Naive B cell (primary cell): ENCODE measurements around the gene PTGES2. TPM values are rescaled to one million over a fixed set of nuclear protein-coding genes. Genes with fewer than 3 reads are reported as not detected.

Experiments used
- ATAC-seq, 2 donors: fragments of 150-1000 bp; cut with Tn5 transposase; 2 replicates each; pipeline ENCODE4 v1.10.0; 2021; ENCODE audit warnings: low read depth in 2 of 2, mild to moderate bottlenecking in 2 of 2, moderate library complexity in 2 of 2
- DNase-seq: peaks from one replicate; pipeline ENCODE4 v3.0.0; 2022
- H3K27ac Mint-ChIP-seq, 6 donors: one replicate each; pipeline ENCODE4 v1.8.0; 2020 to 2022; ENCODE audit warnings: mild to moderate bottlenecking in 6 of 6, mixed read lengths in 6 of 6, moderate library complexity in 5 of 6, inconsistent platforms in 2 of 6
- H3K27me3 Mint-ChIP-seq, 3 donors: one replicate each; pipeline ENCODE4 v1.8.0; 2021 to 2022; ENCODE audit warnings: mixed read lengths in 3 of 3, mild to moderate bottlenecking in 1 of 3
- H3K36me3 Mint-ChIP-seq, 2 donors: one replicate each; pipeline ENCODE4 v1.8.0; 2020 to 2022; ENCODE audit warnings: mixed read lengths in 2 of 2, inconsistent platforms in 1 of 2, mild to moderate bottlenecking in 1 of 2
- H3K4me1 Mint-ChIP-seq, 3 donors: one replicate each; pipeline ENCODE4 v1.8.0; 2020 to 2022; ENCODE audit warnings: mixed read lengths in 3 of 3, inconsistent platforms in 1 of 3, mild to moderate bottlenecking in 1 of 3, moderate library complexity in 1 of 3
- H3K4me3 Mint-ChIP-seq, 8 donors: one replicate each; pipeline ENCODE4 v1.8.0; 2020 to 2022; ENCODE audit warnings: mild to moderate bottlenecking in 8 of 8, mixed read lengths in 8 of 8, moderate library complexity in 8 of 8, inconsistent platforms in 2 of 8
- H3K9me3 Mint-ChIP-seq, 7 donors: one replicate each; pipeline ENCODE4 v1.8.0; 2020 to 2022; ENCODE audit warnings: mixed read lengths in 7 of 7, mild to moderate bottlenecking in 5 of 7, inconsistent platforms in 2 of 7, moderate library complexity in 1 of 7
- polyA plus RNA-seq, 6 donors: library from polyadenylated mRNA; unstranded; fragments of 300-500 nt; fragmentation: Illumina TruSeq; gene quantifications; one replicate each; pipeline ENCODE4 v1.2.3, GENCODE V29; 2021; ENCODE audit warnings: low read depth in 6 of 6

PTGES2 gene
- polyA plus RNA-seq, 6 donors from 2014 or later, result 31.1 to 63.8 (median 40.8) TPM

DNA sequence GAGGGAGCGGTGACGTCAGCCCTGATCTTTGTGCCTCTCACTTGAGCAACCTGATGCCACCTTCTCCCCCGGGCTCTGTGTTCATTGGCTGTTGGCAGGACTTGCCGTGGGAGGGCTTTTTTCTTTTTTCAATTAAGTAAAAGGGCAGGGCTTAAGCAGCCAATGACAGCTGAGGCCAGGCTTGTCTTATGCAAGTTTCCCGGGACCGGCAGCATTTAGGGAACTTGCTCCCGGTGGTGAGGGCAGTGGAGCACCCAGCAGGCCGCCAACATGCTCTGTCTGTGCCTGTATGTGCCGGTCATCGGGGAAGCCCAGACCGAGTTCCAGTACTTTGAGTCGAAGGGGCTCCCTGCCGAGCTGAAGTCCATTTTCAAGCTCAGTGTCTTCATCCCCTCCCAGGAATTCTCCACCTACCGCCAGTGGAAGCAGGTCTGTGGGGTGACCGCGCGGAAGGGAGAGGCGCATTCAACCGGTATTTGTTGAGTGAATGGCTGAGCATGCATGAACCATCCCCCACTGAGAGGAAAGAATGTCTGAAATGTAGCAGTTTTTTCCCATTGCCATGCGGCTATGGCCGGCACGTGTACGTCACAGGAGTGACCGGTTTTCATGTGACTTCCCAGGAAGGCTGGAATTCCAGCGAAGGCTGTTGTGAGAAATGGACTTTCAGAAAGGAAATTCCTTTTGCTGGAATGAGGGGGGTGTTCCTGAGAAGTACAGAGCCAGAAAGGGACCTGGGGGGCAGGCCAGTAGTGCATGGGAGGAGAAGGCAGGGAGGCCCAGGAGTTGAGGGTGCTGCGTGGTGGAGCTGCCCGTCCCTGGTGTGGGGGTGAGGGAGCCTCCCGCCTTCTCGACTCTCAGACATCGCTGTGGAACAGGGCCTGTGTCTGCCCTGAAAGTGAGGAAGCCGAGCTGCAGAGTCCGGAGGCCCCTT, 29.0 kb downstream of the PTGES2 start:
- peaks cover 0 to 11% of the 10 kb centered on the region in 2 donors for H3K36me3 Mint-ChIP-seq
- no peak for DNase-seq
- no peak for ATAC-seq
- peak overlapping the region in 5 of 6 donors; percentile 29 to 91 (median 59) for H3K27ac Mint-ChIP-seq
- no peaks in the 10 kb centered on the region for H3K27me3 Mint-ChIP-seq
- H3K4me3 Mint-ChIP-seq, result peak overlapping the region in 1 of 8 donors; percentile 42
- no peaks in the 10 kb centered on the region for H3K9me3 Mint-ChIP-seq
- H3K4me1 Mint-ChIP-seq, result peaks cover 20 to 48% (median 45%) of the 10 kb centered on the region in 3 donors

DNA sequence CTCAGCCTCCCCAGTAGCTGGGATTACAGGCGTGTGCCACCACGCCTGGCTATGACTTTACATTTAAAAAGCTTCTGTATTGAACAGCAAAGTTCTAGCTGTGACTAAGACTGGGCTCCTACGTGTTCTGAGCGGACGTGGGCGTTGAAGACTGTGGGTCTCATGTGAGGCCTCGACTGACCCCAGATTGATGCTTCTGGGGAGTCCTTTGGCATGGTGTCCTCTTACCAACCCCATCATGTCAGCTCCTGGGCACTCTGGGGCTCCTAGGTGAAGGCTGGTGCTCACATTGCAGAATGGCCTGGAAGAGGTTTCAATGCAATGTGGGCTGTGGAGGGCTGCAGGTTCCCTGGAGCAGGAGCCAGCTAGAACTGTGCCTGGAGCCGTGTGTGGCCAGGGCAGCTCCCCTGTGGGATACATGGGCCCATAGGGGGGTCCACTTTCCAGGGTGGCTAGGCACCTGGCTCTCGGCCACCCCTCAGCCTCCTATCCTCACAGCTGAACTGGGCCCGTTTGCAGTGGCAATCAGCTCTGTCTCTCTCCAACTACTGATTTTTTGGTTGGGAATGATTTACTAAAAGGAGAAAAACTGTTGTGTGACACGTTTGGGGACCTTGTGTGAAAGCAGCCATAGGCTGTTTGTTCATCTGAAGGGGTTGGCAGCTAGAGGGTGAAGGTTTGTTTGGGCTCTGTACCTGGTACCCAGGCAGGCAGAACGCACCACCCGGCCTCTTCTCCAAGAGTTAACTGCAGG, 29.8 kb downstream of the PTGES2 start:
- DNase-seq (no peak), ATAC-seq (no peak)
- Mint-ChIP-seq H3K36me3 (peaks cover 0 to 6% of the 10 kb centered on the region in 2 donors), H3K27me3 (no peaks in the 10 kb centered on the region), H3K27ac (peak overlapping the region in 5 of 6 donors; percentile 59 to 84 (median 70)), H3K4me1 (peaks cover 25 to 57% (median 45%) of the 10 kb centered on the region in 3 donors), H3K9me3 (no peaks in the 10 kb centered on the region), H3K4me3 (peak overlapping the region in 1 of 8 donors; percentile 3)

DNA sequence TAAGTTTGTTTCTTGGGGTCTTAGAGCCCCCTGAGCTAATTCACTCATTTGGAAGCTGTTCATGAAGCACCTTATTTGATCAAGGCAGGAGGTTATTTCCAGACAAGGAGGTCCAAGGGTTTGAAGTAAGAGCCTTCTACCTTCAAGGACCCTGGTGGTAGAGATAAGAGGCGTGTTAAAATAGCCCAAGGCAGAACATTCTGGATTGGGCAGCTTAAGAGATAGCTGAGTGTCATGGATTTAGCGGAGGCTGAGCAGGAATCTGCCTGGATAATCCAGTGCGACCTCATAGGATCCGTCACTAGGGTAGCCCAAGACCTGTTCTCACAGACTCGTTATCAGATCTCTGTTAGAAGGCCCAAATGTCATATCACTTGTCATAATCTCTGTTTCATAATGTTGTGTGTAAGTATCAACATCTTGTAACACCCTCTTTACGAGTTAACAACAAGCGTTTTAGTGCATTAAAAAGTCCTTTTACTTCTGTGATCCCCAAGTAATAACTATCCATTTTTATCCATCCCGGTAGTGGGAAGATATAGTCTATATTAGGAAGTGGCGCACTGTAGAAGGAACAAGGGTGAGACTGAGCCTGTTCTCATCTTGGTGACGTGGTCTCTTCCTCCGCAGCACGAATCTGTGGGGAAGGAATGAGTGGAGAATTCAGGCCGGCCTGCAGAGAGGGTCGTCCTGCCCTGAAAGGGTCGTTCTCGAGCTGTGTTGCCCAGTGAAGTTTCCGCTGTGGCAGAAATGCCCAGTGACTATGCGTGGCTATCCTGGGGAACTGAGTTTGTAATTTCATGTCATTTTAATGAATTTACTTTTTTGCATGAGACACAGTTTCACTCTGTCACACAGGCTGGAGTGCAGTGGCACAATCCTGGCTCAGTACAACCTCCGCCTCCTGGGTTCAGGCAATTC, 30.7 kb downstream of the PTGES2 start:
- Mint-ChIP-seq H3K27ac (peak overlapping the region in 4 of 6 donors; percentile 20 to 68 (median 55)), H3K4me3 (peak overlapping the region in 1 of 8 donors; percentile 13), H3K4me1 (peaks cover 24 to 55% (median 48%) of the 10 kb centered on the region in 3 donors), H3K27me3 (no peaks in the 10 kb centered on the region), H3K9me3 (no peaks in the 10 kb centered on the region), H3K36me3 (no peaks in the 10 kb centered on the region)
- ATAC-seq, result no peak
- DNase-seq, result no peak

DNA sequence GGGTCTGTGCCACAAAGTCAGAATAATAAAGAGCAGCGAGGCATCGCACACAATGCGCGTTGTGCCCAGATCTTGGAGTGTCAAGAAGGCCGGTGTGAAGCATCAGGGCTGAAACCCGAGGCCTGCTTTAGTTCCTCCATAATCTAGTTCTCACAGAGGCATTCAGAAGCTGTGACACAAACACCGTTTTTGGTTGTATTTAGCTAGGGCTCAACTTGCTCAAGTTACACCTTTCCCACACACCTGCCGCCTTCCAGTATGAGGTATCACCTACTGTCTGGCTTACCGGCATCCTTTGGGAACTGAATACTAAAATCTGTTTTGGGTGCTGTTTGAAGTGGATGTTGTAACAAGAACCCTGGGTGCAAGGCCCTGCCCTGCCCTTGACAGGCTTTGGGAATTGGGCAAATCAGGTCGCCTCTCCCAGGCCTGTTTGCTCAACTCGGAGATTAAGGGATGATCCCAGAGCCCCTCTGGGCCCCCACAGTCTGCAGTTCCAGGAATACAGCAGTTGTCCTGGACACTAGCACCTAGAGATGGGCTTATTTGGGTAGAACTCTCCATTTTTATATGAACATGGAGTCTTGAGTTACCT, 32.5 kb downstream of the PTGES2 start:
- Mint-ChIP-seq H3K36me3 (no peaks in the 10 kb centered on the region), H3K9me3 (no peaks in the 10 kb centered on the region), H3K4me3 (peak overlapping the region in 6 of 8 donors; percentile 60 to 89 (median 66)), H3K4me1 (peaks cover 31 to 56% (median 52%) of the 10 kb centered on the region in 3 donors), H3K27ac (peak overlapping the region; percentile 96 to 99 (median 99)), H3K27me3 (no peaks in the 10 kb centered on the region)
- DNase-seq, result no peak
- no peak for ATAC-seq

DNA sequence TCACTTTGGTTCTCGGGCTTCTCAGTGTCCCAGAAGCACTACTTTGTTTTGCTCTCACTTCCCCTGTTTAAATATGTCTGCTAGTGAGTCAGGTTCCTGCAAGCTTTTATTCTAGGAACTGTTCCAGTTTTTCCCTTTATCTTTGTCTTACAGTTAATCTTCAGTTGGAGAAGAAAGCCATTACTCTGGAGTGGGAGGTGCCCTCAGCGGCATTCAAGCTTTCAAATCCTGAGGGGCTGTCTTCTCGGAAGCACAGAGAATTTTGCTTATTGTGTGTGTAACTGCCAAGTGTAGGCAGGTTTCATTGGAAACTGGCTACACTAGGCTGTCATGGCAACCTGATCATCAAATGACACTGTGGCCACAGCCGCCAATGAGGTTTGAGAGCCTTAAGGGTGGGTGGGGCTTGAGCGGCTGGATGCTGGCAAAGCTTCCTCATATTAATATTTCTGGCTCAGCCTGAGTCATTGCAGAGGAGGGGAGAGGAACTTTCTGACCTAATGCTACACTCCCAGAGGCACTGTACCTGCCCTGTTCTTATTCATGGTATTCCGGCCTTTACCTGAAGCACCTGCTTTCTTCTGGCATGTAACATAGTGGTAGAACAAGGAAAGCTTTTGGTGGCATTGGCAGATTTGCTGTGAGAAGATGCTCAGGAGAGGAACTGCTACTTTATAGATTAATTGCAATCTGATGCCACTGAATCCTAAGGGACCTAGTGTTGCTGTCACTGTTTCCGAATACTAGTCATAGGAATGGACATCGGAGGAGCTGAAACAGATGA, 33.2 kb downstream of the PTGES2 start:
- Mint-ChIP-seq H3K9me3 (no peaks in the 10 kb centered on the region), H3K27ac (peak overlapping the region; percentile 96 to 99 (median 99)), H3K4me3 (peak overlapping the region; percentile 46 to 89 (median 66)), H3K4me1 (peaks cover 31 to 56% (median 55%) of the 10 kb centered on the region in 3 donors), H3K36me3 (no peaks in the 10 kb centered on the region), H3K27me3 (no peaks in the 10 kb centered on the region)
- DNase-seq (peak; percentile 85), ATAC-seq (peak; percentile 96 to 97)

DNA sequence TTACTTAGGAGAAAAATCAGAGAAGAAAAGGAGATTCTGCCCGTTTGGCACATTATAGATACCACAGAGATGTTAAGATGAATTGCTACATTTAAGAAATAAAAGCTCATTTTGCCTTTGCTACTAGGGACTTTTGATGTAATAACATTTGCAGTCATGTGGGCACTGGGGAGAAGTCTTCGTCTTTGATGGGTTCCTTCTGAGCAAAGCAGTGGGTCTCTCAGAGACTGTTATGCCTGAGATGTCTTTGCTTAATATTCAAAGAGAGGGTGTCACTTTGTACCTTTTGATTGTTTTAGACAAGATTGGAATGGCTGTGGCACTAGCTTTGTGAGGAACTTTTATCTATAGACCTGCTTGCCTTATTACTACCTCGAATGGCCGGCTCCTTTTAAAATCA, 34.5 kb downstream of the PTGES2 start:
- no peak for ATAC-seq
- no peak for DNase-seq
- peak overlapping the region in 2 of 8 donors; percentile 30 to 32 for H3K4me3 Mint-ChIP-seq

DNA sequence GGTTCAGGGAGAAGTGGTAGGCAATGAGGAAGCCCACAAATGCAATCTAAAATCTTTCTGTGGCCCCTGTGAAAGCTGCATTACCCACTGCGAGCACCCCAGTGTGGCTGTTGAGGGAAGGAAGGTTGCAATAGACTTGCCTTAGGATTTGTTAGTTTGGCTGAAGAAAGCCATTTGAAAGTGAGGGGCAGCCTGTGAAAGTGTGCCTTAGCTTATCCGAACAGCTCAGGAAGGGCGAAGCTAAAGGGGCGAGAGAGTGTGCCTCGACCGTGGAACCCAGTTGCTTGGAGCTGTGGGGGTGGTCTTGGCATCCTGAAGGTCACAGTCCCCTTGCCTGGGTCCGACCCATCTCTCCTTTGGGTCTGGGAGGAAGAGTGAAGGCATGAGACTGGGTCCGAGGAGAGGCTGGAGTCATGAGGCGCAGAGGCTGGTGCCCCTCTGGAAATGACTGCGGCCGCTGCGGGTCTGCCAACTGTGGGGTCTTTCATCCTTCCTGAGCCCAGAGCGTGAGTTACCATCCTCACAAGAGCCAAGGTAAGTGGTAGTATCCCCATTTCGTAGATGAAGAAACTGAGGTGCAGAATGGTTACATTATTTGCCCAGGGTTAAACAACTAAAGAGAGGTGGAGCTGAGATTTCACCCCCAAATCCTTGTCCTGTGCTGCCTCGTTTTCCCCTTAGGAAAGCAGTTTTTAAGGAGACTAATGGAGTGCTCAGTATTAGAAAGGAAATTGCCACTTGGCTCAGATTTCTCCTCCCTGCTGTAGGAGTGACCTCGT, 35.1 kb downstream of the PTGES2 start:
- no peak for ATAC-seq
- Mint-ChIP-seq H3K4me1 (peaks cover 36 to 57% (median 51%) of the 10 kb centered on the region in 3 donors), H3K36me3 (no peaks in the 10 kb centered on the region), H3K9me3 (no peaks in the 10 kb centered on the region), H3K27me3 (no peaks in the 10 kb centered on the region), H3K27ac (peak overlapping the region in 5 of 6 donors; percentile 68 to 99 (median 98)), H3K4me3 (peak overlapping the region in 2 of 8 donors; percentile 32 to 51)
- no peak for DNase-seq

More for the DNA sequence above, 34.5 kb downstream of the PTGES2 start:
- no peaks in the 10 kb centered on the region for H3K36me3 Mint-ChIP-seq
- H3K4me1 Mint-ChIP-seq, result peaks cover 31 to 51% (median 50%) of the 10 kb centered on the region in 3 donors
- no peaks in the 10 kb centered on the region for H3K27me3 Mint-ChIP-seq
- H3K27ac Mint-ChIP-seq, result peak overlapping the region; percentile 96 to 99 (median 98)
- no peaks in the 10 kb centered on the region for H3K9me3 Mint-ChIP-seq

DNA sequence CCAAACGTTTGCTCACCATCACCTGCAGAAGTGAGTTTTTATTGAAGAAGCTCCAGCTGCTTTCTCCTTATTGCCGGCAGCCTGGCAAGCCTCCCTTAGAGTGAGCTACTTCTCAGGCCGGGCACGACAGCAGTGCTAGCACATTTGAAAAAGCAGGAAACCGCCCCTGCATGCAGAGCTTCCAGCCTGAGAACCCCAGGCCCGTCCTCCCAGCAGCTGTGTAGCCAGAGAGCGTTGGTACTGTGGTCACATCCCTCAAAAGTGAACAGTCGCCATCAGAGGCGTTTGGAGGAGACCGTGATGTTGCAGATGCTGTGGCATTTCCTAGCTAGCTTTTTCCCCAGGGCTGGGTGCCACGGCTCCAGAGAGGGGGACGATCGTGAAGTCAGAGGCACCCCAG, 36.0 kb downstream of the PTGES2 start:
- Mint-ChIP-seq H3K4me3 (peak overlapping the region in 1 of 8 donors; percentile 68), H3K27ac (peak overlapping the region in 4 of 6 donors; percentile 69 to 96 (median 90)), H3K36me3 (no peaks in the 10 kb centered on the region), H3K4me1 (peaks cover 39 to 56% (median 53%) of the 10 kb centered on the region in 3 donors), H3K9me3 (no peaks in the 10 kb centered on the region), H3K27me3 (no peaks in the 10 kb centered on the region)
- DNase-seq (no peak), ATAC-seq (no peak)

DNA sequence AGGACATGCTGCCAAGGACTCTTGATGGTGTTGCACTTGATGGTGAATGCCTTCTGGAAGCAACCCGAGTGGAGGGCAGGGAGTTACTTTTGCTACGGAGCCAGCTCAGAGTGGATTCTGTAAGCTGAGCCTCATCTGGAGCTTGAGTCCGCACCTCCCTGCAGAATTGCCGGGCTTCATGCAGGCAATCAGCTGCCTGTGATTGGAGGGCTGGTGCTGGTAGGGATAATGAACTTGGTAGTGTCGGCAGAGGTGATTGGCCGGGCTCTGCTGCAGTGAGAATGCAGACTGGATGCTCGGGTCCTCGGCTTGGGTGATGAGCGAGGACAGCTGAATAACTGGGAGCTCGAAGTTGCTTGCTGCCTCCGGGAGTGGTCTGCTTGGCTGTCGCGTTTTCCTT, 36.4 kb downstream of the PTGES2 start:
- H3K9me3 Mint-ChIP-seq, result no peaks in the 10 kb centered on the region
- peak overlapping the region in 2 of 6 donors; percentile 95 to 96 for H3K27ac Mint-ChIP-seq
- H3K36me3 Mint-ChIP-seq, result no peaks in the 10 kb centered on the region
- no peaks in the 10 kb centered on the region for H3K27me3 Mint-ChIP-seq
- DNase-seq (no peak), ATAC-seq (no peak)
- no peak overlapping the region for H3K4me3 Mint-ChIP-seq
- peaks cover 39 to 51% (median 50%) of the 10 kb centered on the region in 3 donors for H3K4me1 Mint-ChIP-seq

DNA sequence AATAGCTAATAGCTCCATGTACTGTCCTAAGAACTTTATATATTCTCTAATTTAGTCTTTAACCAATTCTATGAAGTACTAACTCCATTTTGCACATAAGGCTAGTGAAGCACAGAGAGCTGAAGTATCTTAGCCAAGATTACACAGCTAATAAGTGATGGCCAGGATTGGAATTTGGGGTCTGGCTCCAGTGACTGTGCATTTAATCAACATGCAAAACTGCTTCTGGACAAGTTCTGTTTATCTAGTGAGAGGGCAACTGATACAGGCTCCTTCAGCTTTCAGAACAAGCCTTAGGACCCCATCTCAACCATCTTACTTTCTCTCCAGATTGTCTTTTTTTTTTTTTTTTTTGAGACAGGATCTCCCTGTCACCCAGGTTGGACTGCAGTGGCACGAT, 38.2 kb downstream of the PTGES2 start:
- no peaks in the 10 kb centered on the region for H3K9me3 Mint-ChIP-seq
- no peak overlapping the region for H3K4me3 Mint-ChIP-seq
- H3K27me3 Mint-ChIP-seq, result no peaks in the 10 kb centered on the region
- no peaks in the 10 kb centered on the region for H3K36me3 Mint-ChIP-seq
- H3K4me1 Mint-ChIP-seq, result peaks cover 36 to 48% (median 39%) of the 10 kb centered on the region in 3 donors
- DNase-seq (no peak), ATAC-seq (no peak)
- H3K27ac Mint-ChIP-seq, result no peak overlapping the region

DNA sequence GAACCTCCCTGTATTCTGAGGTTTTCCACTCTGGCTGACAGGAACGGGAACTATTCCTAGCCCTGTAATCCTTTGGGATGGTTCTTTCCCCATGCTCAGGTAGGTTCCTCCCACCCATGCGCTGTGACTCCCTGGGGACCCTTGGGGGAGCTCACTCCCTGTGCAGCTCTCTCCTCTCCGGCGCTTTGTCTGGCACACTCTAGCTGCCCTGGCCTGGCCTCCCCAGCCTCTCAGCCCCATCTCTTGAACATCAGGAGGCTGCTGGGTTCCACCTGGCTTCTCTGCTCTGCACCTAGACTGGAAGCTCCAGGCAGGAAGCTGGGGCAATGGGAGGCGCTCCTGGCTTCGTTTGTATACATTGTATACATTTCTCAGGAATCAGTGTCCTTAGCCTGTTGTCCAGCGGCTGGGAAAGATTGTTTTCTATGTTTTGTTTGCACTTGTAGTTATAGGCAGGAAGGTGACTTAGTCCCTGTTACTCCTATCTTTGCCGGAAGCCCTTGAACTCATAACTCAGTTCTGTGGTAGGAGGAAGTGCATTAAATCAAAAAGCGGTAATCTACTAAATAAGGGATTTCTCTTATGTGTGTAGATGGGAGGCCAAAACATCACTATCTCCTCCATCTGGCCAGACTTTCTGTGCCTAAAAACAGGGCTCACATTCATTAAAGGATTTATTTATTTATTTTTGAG, 39.1 kb downstream of the PTGES2 start:
- no peak for DNase-seq
- no peaks in the 10 kb centered on the region for H3K9me3 Mint-ChIP-seq
- H3K36me3 Mint-ChIP-seq, result no peaks in the 10 kb centered on the region
- ATAC-seq, result no peak
- H3K27me3 Mint-ChIP-seq, result no peaks in the 10 kb centered on the region
- peaks cover 35 to 47% (median 35%) of the 10 kb centered on the region in 3 donors for H3K4me1 Mint-ChIP-seq
- H3K27ac Mint-ChIP-seq, result peak overlapping the region in 2 of 6 donors; percentile 69 to 85
- H3K4me3 Mint-ChIP-seq, result no peak overlapping the region
